OCI-LY7 (cell line): ENCODE results near the gene MTERF4. TPM values are rescaled to one million over a fixed set of nuclear protein-coding genes. Genes with fewer than 3 reads are reported as not detected.

Experiments
- BruUV-seq: library from RNA; stranded (reverse); fragments of 400-500 nt; replicated peaks from 2 replicates; lab custom pipeline; 2021; lab: Mats Ljungman, UMichigan
- CTCF ChIA-PET: fragments of 300-600 bp; sonication (Branson Sonifier 250); formaldehyde crosslinking; loops from one replicate; lab custom pipeline; 2022; ENCODE audit warnings: antibody characterized with exemption; ENCODE audit not compliant: unreplicated experiment; lab: Charles Lee
- POLR2A ChIA-PET: fragments of 300-600 bp; sonication (Branson Sonifier 250); formaldehyde crosslinking; loops from one replicate; lab custom pipeline; 2022; ENCODE audit warnings: antibody characterized with exemption; lab: Charles Lee
- DNase-seq: peaks from one replicate; pipeline ENCODE4 v3.0.0-alpha.2; 2015; ENCODE audit warnings: low spot score
- H2AFZ ChIP-seq: fragments of 200-600 bp; sonication (generic), shearing (Covaris generic); 2 replicates; pipeline ENCODE4 v1.6.1; 2014; ENCODE audit warnings: mild to moderate bottlenecking, antibody characterized with exemption, low read length, moderate library complexity
- H3K27ac ChIP-seq: fragments of 200-600 bp; sonication (generic); 2 replicates; pipeline ENCODE4 v1.5.1; 2014; ENCODE audit warnings: mixed run types, low read depth, mild to moderate bottlenecking, moderate library complexity, low read length, inconsistent platforms; ENCODE audit not compliant: poor library complexity, severe bottlenecking
- H3K36me3 ChIP-seq: fragments of 200-600 bp; sonication (generic); 2 replicates; pipeline ENCODE4 v1.6.1; 2014; ENCODE audit warnings: mild to moderate bottlenecking, antibody characterized with exemption, low read length, moderate library complexity, mixed read lengths; ENCODE audit not compliant: insufficient read depth
- H3K4me1 ChIP-seq: fragments of 200-600 bp; sonication (generic); 2 replicates; pipeline ENCODE4 v1.5.1; 2014; ENCODE audit warnings: mild to moderate bottlenecking, low read length; ENCODE audit not compliant: insufficient read depth, poor library complexity, severe bottlenecking
- H3K4me2 ChIP-seq: fragments of 200-600 bp; sonication (generic); 2 replicates; pipeline ENCODE4 v1.6.1; 2014; ENCODE audit warnings: mild to moderate bottlenecking, low read length
- H3K4me3 ChIP-seq: fragments of 200-600 bp; sonication (generic); 2 replicates; pipeline ENCODE4 v1.5.1; 2014; ENCODE audit warnings: mild to moderate bottlenecking, low read depth, low read length; ENCODE audit not compliant: poor library complexity, severe bottlenecking
- H3K79me2 ChIP-seq: fragments of 200-600 bp; sonication (generic); 2 replicates; pipeline ENCODE4 v1.6.1; 2016; ENCODE audit warnings: low read depth, mild to moderate bottlenecking, low read length, moderate library complexity, mixed read lengths; ENCODE audit not compliant: insufficient read depth
- H3K9me2 ChIP-seq: fragments of 200-600 bp; sonication (generic); 2 replicates; pipeline ENCODE4 v1.6.1; 2016; ENCODE audit warnings: mild to moderate bottlenecking, low read length, mixed read lengths; ENCODE audit not compliant: insufficient read depth
- H3K9me3 ChIP-seq: fragments of 200-600 bp; sonication (generic); 2 replicates; pipeline ENCODE4 v1.6.1; 2014; ENCODE audit warnings: mild to moderate bottlenecking, mixed run types, low read length, mixed read lengths
- H4K20me1 ChIP-seq: fragments of 200-600 bp; sonication (generic); 2 replicates; pipeline ENCODE4 v1.6.1; 2014; ENCODE audit warnings: mild to moderate bottlenecking, antibody characterized with exemption, low read length, moderate library complexity, mixed read lengths; ENCODE audit not compliant: insufficient read depth
- CTCF ChIP-seq: fragments of 200-600 bp; sonication (generic); conservative IDR thresholded peaks from 2 replicates; pipeline ENCODE4 v1.5.1; 2014; ENCODE audit warnings: mild to moderate bottlenecking, antibody characterized with exemption, low read length, moderate library complexity, mixed read lengths
- EZH2phosphoT487 ChIP-seq: fragments of 200-600 bp; sonication (generic); IDR thresholded peaks from 2 replicates; pipeline ENCODE4 v1.6.1; 2018; ENCODE audit warnings: low read depth, borderline replicate concordance, mild to moderate bottlenecking, mixed run types, antibody characterized with exemption, low read length, moderate library complexity, mixed read lengths
- intact Hi-C: fragments of 100-400 bp; cut with micrococcal nuclease; formaldehyde crosslinking; loops from one replicate; pipeline ENCODE4 v1.10.0; 2022; ENCODE audit not compliant: unreplicated experiment
- small RNA-seq: library from RNA; depleted of rRNA; stranded (forward); fragments of <200 nt; gene quantifications from one replicate; pipeline ENCODE3, GENCODE V24; 2014
- total RNA-seq, 2 experiments: library from RNA; depleted of rRNA in 1 of 2; stranded (reverse); fragments of >200 nt in 1 of 2; shearing (Covaris generic) in 1 of 2; gene quantifications; 2 replicates each; pipeline ENCODE4 v1.2.3, GENCODE V29; 2014 to 2022

The MTERF4 gene
- total RNA-seq, 2 experiments from 2014 or later = 48.2 to 58.9 TPM

- Histone ChIP-seq H3K9me2 (no peaks in the 10 kb centered on the region), H3K4me2 (no peak overlapping the region), H3K9me3 (peaks cover 7% of the 10 kb centered on the region; the same call in 1 of the 2 replicates), H3K4me3 (no peak overlapping the region), H3K4me1 (peaks cover 9% of the 10 kb centered on the region), H3K27ac (no peak overlapping the region), H4K20me1 (no peaks in the 10 kb centered on the region), H3K79me2 (no peaks in the 10 kb centered on the region), H2AFZ (no peak overlapping the region), H3K36me3 (no peaks in the 10 kb centered on the region)
- no TSS peak for BruUV-seq
- no peak for DNase-seq
- ChIA-PET POLR2A (interaction anchor here (1.4 to 1.5 kb wide), 2 partner anchors 10 to 31 kb away, joined by 4 read pairs; no protein-coding TSS in a partner anchor), CTCF (no interaction called here)
- TF ChIP-seq EZH2phosphoT487 = no peak
- no peak for TF ChIP-seq CTCF
- intact Hi-C loops = no loop called here
Observed at GRCh38 chr2:241048149-241048948, 53.7 kb downstream of the MTERF4 start.

GRCh38 chr2:241047253-241048010 is 54.7 kb downstream of the MTERF4 start:
- Histone ChIP-seq H4K20me1 (no peaks in the 10 kb centered on the region), H2AFZ (no peak overlapping the region), H3K9me2 (no peaks in the 10 kb centered on the region), H3K9me3 (peaks cover 7% of the 10 kb centered on the region; the same call in 1 of the 2 replicates), H3K36me3 (no peaks in the 10 kb centered on the region), H3K4me1 (peaks cover 18% of the 10 kb centered on the region), H3K79me2 (no peaks in the 10 kb centered on the region), H3K4me3 (no peak overlapping the region), H3K27ac (no peak overlapping the region), H3K4me2 (no peak overlapping the region)
- DNase-seq = no peak
- CTCF ChIA-PET = no interaction called here
- intact Hi-C loops = no loop called here
- POLR2A ChIA-PET = no interaction called here
- no peak for TF ChIP-seq CTCF
- BruUV-seq = no TSS peak

Small RNAs within 50 kb of the gene (small RNA-seq; reads per million reads assigned to genes)
- not detected for gene AC005237.2

Other genes with a start within 250 kb of the MTERF4 start
- gene AGXT, start 233.5 kb downstream of the MTERF4 start, total RNA-seq (2014; rRNA removed; shearing (Covaris generic)) = not detected in 2 replicates
- not detected in 2 replicates for gene AGXT, start 233.5 kb downstream of the MTERF4 start, total RNA-seq (2022)
- gene MAB21L4, start 206.1 kb downstream of the MTERF4 start, total RNA-seq (2014; rRNA removed; shearing (Covaris generic)) = not detected in 2 replicates
- not detected in 2 replicates for gene MAB21L4, start 206.1 kb downstream of the MTERF4 start, total RNA-seq (2022)
- not detected in 2 replicates for gene CROCC2, start 196.0 kb downstream of the MTERF4 start, total RNA-seq (2014; rRNA removed; shearing (Covaris generic))
- gene CROCC2, start 196.0 kb downstream of the MTERF4 start, total RNA-seq (2022) = not detected in 2 replicates
- gene SNED1, start 103.7 kb downstream of the MTERF4 start, total RNA-seq (2014; rRNA removed; shearing (Covaris generic)) = 2.8 and 3.5 TPM in 2 replicates
- 13.6 and 15.3 TPM in 2 replicates for gene SNED1, start 103.7 kb downstream of the MTERF4 start, total RNA-seq (2022)
- 26.8 and 72.9 TPM in 2 replicates for gene PASK, start 47.2 kb upstream of the MTERF4 start, total RNA-seq (2014; rRNA removed; shearing (Covaris generic))
- gene PASK, start 47.2 kb upstream of the MTERF4 start, total RNA-seq (2022) = 73.5 and 84.3 TPM in 2 replicates
- gene PPP1R7, start 48.2 kb upstream of the MTERF4 start, total RNA-seq (2014; rRNA removed; shearing (Covaris generic)) = 46.0 and 61.4 TPM in 2 replicates
- gene PPP1R7, start 48.2 kb upstream of the MTERF4 start, total RNA-seq (2022) = 82.0 and 97.1 TPM in 2 replicates
- 0.16 TPM in 1 of 2 replicates, not detected in the other for gene ANO7, start 86.4 kb upstream of the MTERF4 start, total RNA-seq (2014; rRNA removed; shearing (Covaris generic))
- 0.46 TPM in 1 of 2 replicates, not detected in the other for gene ANO7, start 86.4 kb upstream of the MTERF4 start, total RNA-seq (2022)
- gene HDLBP, start 213.4 kb upstream of the MTERF4 start, total RNA-seq (2014; rRNA removed; shearing (Covaris generic)) = 155 and 176 TPM in 2 replicates
- gene HDLBP, start 213.4 kb upstream of the MTERF4 start, total RNA-seq (2022) = 148 and 170 TPM in 2 replicates
- gene SEPTIN2, start 213.6 kb upstream of the MTERF4 start, total RNA-seq (2014; rRNA removed; shearing (Covaris generic)) = 198 and 222 TPM in 2 replicates
- gene SEPTIN2, start 213.6 kb upstream of the MTERF4 start, total RNA-seq (2022) = 275 and 301 TPM in 2 replicates